GM18498 (cell line): ENCODE results near the gene ALOX5AP.

Source experiments
- ATAC-seq: cut with Tn5 transposase; IDR thresholded peaks from one replicate; pipeline ENCODE4 v1.9.1; 2021; ENCODE audit warnings: mild to moderate bottlenecking, moderate library complexity; ENCODE audit not compliant: unreplicated experiment

Gene ALOX5AP

DNA sequence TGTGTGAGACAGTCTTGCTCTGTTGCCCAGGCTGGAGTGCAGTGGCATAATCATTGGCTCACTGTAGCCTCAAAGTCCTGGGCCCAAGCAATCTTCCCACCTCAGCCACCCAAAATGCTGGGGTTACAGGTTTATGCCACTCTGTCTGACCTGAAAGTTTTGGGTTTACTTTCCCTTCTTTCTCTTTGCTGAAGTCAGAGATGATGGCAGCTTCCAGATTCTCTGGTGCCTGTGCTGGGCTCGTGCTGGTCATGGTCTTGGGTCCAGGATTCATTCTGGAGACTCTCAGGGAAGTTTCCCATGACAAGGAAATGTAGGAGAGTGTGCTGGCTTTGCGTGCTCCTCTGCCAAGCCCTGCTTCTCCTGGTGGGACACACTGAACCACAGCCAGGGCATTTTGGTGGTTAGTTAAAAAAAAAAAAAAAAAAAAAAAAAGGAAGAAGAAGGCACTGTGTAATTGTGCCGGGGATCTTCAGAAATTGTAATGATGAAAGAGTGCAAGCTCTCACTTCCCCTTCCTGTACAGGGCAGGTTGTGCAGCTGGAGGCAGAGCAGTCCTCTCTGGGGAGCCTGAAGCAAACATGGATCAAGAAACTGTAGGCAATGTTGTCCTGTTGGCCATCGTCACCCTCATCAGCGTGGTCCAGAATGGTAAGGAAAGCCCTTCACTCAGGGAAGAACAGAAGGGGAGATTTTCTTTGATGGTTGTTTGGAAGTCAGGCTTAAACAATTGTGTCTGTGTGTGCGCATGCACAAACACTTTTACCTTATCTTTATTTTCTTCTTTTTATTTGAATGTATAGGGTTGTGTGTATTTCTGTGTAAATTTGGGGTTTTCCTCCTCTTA is at the start of gene ALOX5AP:
Gene ALOX5AP, plus strand, starts transcription at position 519 of the 847 bp plus-strand sequence. Its CDS starts 63 bp downstream, at position 582.
- ATAC-seq = peak; percentile 75

DNA sequence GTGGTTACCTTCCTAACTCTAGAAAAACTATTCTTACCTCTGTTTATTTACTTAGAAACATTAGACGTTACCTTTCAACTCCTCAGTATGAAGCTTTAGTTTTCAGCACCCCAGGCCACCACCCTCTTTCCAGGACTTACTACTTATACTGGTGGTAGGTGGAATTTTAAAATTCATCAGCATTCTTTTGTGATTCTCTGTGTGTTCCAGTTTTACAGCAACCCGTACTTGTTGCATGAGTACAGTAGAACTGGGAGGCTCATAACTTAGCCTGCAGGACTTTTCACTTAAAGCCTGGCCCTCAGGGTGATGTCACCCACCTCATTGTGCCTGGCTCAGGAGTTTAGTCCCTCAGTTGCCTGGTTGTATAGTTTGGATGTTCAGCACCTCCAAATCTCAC is 49.4 kb upstream of the ALOX5AP start:
- no peak for ATAC-seq

DNA sequence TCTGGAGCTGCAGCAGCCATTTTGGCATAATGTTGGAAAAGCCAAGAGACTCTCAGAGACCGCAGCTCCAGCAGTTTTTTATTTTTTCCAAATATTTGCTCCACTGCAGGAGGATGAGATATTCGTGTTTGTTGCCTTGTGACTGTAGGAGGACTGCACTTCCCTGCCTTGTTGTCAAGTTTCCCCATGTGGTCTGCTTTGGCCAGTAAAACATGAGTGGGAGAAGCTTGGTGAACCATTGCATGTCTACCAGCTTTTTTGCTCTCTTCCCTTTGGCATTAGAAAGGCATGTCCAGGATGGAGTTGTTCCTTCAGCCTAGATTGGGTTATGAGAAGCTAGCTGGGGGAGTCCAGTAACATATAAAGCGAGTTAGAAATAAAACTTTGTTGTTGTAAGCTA is 47.7 kb upstream of the ALOX5AP start:
- no peak for ATAC-seq

DNA sequence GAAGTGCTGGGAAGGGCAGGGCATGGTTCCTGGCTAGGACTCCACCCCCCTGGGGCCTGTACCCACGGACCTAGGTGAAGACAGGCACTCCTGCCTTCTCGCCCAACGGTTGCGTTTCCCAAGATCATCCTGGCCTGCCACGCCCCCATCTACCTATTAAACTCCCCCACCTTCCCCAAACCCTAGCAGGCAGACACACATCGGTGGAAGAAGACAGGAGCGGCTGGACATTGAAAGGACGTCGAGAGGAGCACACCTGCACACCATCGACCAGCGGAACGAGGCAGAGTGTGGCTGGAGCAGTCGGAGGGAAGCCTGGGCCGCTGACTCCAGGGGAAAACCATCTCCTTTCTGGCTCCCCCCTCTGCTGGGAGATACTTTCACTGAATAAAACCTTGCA is 45.6 kb upstream of the ALOX5AP start:
- ATAC-seq = no peak

DNA sequence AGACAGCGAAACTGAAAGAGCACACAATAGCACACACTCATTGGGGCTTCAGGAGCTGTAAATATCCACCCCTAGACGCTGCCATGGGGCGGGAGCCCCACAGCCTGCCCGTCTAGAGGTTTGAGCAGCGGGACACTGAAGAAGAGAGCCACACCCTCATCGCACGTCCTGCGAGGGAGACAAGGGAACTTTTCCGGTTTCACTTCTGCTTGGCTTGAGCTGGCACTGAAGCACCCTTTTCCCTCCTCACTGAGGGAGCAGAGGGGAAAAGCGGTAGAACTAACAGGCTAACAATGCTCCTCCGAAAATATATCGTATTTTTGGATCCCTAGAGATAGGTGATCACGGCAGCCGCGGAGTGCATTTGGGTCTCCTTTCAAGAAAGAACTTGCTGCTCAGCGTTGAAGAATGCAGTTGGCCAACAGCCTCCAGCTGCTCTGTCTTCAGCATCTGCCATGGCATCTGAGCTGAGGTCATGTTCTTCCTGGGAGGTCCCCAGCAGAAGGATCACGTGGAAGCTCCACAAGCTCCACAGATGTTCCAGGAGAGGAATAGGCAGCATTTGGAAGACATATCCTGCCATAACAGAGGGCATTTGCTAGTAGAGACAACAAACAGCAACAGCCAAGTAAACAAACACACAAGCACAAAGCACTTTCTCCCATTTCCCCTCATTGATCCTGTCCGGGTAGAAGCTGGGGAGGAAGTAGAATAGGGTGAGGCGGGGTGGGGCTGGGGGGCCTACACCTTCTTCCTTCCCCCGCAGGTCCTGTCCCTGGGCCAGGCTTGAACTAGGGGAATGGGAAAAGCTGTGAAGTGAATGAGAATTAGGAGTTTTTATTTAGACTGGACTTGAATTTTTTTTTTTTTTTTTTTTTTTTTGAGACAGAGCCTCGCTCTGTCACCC is 44.8 kb upstream of the ALOX5AP start:
- ATAC-seq = peak; percentile 54

DNA sequence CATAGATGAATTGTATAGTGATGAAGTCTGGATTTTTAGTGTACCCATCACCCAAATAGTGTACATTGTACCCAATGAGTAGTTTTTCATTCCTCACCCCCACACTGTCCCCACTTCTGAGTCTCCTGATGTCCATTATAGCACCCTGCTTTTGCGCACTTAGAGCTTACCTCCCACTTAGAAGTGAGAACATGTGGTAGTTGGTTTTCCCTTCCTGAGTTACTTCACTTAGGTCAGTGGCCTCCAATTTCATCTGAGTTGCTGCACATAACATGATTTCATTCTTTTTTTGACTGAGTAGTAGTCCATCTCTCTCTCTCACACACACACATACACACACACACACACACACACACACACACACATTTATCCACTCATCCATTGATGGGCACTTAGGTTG is 43.2 kb upstream of the ALOX5AP start:
- no peak for ATAC-seq

DNA sequence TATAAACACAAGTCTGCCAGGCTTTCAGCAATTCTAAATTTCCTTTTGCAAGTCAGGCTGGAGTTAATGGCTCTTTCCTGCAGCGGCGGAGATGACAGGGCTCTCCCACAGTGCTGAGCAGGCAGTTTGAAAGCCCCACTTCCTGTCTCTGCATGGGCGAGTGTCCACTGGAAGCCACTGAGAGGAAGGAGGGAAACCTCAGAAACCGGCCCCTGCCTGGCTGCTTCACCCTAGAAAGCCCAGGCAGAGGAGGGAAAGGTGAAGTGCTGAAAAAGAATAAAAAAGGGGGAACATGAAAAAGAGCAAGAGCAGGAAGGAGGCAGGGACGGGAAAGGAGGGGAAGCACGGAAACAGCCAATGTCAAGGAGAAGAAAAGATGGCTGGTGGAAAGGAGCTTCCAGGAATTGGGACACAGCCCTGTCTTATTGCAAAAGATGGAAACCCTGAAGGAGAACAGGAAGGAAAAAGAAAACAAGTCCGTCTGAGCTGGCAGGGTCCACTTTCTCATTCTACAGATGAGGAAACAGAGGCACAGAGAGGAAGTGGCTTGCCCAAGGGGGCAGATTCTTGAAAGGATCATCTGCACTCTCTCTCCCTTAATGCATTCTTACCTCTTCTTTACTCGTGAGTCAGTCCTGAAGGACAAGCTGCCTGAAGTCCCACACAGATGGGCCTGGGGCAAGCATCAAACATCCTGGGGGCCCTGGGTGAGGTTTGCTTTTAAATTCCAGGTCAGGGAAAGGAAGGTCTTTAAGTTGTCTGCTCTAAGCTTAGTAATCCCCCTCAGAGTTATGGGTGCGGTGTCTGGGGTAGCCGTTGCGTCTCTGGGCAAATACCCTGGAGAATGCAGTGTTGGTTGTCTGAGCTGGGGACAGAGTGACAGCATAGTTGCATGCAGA is 38.8 kb upstream of the ALOX5AP start:
- ATAC-seq = no peak

DNA sequence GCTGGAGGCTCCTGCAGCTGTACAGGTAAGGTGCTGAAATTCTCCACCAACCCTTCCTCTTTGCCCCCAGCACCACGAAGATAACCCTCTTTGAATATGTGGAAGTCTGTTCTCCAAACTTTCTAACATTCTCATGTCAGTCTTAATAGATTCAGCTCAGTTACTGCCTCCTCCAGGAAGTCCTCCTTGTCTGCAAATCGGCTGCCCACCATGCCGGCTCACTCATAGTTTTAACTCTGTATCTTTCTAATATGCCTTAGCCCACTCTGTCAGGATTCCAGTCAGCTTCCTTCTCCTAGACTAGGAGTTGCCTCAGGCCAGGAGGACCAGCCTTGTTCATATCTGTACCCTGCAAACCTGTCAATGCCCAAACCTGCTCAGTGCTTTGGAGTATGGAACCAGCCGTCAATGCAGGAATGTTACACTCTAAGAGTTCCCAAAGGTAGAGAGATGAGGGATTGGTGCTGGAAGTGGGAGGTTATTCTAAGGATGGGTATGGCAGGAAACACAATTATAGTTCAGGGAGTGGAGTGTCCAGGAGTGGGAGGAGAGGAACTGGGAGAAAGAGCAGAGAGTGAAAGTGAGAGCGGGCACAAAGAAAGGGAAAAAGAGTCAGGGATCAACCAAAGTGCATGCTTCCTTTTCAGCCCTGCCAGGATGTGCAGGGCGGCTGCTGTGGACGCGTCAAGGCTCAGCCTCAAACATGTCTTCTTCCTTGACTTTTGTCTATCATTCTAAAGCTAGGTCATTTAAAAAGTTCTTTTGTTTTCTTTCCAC is 38.0 kb upstream of the ALOX5AP start:
- ATAC-seq = no peak

DNA sequence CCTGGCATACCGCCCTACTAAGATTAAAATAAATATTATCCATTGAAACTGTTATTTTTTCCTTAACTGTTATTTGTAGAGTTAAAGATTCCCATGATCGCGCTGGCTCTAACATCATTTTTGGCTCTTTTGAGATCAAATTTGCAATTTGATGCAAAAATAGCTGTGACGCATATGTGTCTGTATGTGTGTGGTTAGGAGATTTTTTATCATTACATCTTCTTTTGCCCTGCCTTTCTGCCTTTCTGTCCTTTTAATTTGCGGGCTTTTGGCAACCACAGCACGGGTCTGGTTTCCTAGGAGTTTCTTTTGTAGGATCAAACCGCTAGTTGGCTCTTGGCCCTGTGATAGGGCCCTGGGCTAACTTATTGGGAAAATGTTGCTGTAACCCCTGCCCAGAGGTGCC is 37.3 kb upstream of the ALOX5AP start:
- no peak for ATAC-seq

DNA sequence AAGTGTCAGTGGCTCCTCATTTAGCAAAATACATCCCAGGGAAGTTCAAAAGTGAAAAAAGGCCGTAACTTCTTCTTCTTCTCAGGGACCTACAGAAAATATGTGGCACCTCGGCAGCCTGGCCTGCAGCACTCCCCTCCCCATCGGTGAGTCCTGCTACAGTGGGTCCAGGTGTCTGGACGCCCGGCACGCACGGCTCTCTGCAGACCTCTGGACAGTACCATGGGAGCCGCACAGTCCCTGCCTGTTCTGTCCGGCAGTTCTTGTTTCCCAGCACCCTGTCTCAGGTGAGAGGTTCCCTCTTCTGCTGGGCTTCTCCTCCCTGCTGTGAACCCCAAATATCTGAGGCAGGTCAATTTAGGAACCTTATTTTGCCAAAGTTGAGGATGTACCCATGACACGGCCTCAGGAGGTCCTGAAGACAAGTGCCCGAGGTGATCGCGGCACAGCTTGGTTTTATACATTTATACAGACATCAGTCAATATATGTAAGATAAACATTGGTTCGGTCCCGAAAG is 36.8 kb upstream of the ALOX5AP start:
- ATAC-seq = no peak

DNA sequence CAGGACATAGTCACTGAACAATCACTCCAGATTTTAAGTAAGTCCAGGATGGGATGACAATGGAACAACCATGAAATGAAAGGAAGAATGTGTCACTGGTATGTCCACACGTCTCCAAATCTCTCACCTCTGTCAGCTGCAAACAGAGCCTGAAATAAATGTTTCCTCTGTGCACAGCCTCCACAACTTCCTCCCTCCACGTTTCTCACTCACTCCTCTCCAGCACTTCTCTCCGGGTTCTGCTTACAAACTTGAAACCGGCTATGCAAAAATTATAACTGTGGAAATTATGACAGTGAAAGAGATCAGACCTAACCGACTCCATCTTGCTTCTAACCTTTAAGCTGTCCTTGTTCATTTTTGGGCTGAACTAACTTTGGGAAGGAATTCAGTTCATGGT is 35.0 kb upstream of the ALOX5AP start:
- no peak for ATAC-seq

DNA sequence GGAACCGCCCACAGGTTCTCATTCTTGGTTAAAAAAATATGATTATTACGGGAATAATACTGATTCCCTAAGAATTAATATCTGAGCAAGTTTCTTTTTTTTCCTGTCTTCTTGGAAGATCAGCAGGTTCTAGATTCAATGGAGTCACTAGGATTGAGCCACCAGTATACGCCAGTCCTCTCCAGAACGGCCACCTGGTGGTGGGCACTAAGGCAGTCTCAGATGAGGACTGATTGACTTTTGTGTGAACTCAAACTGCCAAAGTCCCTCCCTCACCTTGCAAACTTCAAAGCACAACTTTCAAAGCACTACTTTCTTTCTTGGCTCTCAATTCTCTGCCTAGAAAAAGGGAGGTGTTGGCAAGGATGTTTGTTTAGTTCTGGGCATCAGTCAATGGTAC is 33.3 kb upstream of the ALOX5AP start:
- ATAC-seq = no peak

DNA sequence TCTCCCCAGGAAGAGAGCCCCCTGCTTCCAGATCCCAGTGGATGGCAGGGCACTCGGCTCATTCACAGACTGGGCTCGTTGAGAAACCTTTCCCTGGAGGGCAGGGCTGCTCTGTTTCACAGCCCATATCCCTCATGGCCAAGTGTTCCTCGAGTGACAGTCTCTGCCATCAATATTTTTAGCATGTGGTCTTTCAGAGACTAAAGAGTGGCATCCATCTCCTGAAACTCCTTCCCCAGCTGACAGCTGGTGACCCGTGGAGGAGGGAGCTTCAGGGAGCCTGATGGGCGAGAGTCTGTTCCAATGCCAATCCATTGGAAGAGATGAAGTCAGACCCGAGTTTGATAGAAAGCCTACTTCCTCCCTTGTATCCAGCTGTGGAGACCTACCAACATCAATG is 30.7 kb upstream of the ALOX5AP start:
- ATAC-seq = no peak

DNA sequence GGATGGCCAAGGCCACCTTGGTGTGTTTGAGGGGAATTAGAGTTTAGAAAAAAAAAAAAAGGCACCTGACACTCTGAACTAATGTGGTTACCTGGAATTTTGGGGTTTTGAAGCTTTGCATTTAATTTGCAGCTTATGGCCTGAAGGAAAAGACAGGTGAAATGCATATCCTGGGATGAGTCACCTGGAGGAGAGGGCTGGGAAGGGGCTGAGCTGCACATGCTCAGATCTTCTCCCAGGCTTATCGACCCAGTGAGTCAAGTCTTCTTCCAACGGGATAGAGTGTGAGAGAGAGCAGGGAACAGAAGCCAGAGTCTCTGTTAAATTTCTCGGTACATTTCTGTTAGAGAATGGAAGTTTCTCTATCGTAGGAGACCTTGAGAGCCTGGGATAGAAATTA is 29.7 kb upstream of the ALOX5AP start:
- ATAC-seq = no peak

DNA sequence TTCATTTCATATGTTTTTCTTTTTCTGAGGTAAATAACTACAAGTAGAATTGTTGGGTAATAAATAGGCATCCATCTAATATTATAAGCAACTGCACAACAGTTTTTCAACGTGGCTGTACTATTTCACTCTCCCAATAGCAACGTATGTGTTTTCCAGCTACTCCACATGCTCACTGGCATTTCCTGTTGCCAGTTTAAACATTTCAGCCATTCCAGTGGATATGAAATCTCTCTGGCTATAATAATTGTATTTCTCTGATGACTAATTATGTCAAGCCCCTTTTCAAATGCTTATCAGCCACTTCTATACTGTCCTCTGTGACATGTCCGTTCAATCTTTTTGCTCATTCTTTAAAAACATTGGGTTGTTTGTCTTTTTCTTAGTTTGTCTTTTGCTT is 26.8 kb upstream of the ALOX5AP start:
- ATAC-seq = no peak

DNA sequence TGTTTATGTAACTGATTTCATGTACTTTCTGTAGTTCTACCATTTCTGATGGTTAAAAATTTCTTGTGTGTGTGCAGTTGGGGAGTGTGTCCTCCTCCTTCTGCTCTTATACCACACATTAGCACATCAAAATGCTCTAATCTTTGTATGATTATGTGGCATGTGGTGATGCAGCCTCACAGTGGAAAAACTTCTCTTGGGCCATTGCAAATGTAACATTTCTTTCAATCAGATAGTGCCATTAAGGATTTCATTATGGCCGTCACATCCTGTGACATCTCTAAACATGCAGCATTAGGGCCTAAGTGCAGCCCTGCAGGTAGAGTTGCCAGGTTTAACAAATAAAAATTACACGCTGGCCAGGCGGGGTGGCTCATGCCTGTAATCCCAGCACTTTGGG is 24.9 kb upstream of the ALOX5AP start:
- ATAC-seq = no peak

DNA sequence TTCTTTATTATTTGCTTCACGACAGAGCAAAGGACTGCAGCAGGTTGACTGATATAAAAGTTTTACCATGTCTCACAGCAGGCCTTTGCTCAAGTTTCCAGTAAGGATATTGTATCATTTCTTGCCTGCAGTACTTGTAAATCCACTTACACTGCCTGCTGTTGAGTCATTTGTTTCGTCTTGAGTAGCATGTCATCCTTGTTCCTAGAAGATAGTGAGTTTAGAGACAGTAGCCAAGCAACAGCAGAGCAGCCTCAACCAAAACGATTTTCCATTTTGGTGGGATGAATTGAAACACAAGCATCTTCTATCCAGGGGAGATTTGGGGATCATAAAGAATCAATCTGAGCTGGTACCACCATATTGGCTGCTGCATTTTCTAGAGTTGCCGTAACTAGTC is 24.0 kb upstream of the ALOX5AP start:
- no peak for ATAC-seq

DNA sequence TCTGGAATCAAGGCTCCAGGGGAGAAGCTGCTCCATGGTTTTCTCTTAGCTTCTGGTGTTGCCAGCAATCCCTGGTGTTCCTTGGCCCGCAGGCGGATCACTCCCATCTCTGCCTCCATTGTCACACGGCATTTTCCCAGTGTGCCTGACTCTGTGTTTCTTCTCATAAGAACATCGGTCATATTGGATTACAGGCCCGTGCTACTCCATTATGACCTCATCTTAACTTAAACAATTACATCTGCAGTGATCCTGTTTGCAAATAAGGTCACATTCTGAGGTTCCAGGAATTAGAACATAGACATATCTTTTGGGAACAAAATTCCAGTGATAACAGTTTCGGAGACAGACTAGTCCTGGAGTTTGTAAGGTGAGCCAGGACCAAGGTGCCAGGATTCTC is 23.5 kb upstream of the ALOX5AP start:
- no peak for ATAC-seq

DNA sequence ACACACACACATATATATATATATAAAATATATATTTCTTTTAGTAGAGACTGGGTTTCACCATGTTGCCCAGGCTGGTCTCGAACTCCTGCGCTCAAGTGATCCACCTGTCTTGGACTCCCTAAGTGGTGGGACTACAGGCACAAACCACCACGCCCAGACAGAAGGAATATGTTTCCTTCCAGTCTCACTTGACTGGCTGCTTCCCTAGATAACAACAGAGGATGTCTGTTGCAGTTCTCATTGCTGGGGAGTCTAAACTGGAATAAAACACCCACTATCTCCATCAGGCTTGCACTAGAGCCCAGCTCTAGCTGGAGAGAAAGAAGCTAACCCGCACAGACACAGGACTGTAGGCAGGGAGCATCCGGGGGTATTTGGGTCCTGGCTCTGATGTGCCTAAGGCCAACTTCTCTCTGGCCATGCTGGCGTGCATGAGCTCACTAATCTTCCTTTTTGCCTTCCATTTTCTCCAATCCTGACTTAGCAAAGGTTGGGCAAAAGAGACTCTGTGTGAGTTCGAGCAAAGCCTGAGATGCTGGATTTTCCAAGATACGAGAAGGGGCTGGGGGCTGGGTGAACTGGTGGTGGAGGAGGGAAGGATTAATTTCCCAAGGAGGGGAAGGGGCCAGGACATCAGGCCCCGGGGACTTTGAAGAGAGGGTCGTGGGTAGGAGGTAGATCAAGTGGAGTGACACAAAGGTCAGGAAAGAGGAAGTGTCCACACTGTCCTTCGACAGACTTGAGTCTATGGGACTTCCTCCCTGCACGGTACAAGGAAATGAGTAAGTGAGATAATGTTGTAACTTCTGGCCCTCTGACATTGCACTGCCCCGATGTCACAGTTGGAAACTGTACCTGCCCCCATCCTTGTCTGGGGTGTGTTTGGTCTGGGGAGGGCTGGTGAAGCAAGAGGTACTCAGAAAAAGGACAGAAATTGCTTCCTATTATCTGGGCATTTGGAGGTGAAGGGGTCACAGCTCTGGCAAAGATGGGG is 22.5 kb upstream of the ALOX5AP start:
- ATAC-seq = no peak
